Measurements from ENCODE around the gene DMAC2.
"Not testable (repeated sequence)": the region's sequence is repeated elsewhere in the genome, so short reads cannot be mapped to it uniquely, and the experiment has no call there.

Gene DMAC2

GRCh38 chr19:41439441-41440222 is at the start of gene DMAC2:
Gene DMAC2 (minus strand): TSS chr19:41439912. CDS start chr19:41439899, 13 bp downstream.
- Mint-ChIP-seq H3K27me3 (ENCODE audit: low read depth) (peaks cover 5% of the 10 kb centered on the region), H3K27ac (peak within 1 kb of the TSS; percentile 41), H3K4me3 (no peak within 1 kb of the TSS), H3K4me1 (ENCODE audit: low read depth) (peaks cover 15% of the 10 kb centered on the region), H3K9me3 (no peaks in the 10 kb centered on the region), H3K36me3 (ENCODE audit: low read depth) (peaks cover 3% of the 10 kb centered on the region)

GRCh38 chr19:41486953-41487352 is 47.2 kb upstream of the DMAC2 start:
- not testable (repeated sequence) for H3K4me3 Mint-ChIP-seq; H3K4me1 Mint-ChIP-seq (ENCODE audit: low read depth); H3K9me3 Mint-ChIP-seq; H3K27ac Mint-ChIP-seq; H3K36me3 Mint-ChIP-seq (ENCODE audit: low read depth)
- H3K27me3 Mint-ChIP-seq (ENCODE audit: low read depth), result peaks cover 47% of the 10 kb centered on the region

GRCh38 chr19:41484822-41485221 is 45.1 kb upstream of the DMAC2 start:
- H3K4me1 Mint-ChIP-seq (ENCODE audit: low read depth), result no peaks in the 10 kb centered on the region
- H3K27ac Mint-ChIP-seq, result no peak overlapping the region
- H3K27me3 Mint-ChIP-seq (ENCODE audit: low read depth), result peaks cover 50% of the 10 kb centered on the region
- H3K36me3 Mint-ChIP-seq (ENCODE audit: low read depth), result no peaks in the 10 kb centered on the region
- H3K9me3 Mint-ChIP-seq, result peaks cover 3% of the 10 kb centered on the region
- no peak overlapping the region for H3K4me3 Mint-ChIP-seq

- Mint-ChIP-seq H3K9me3 (no peaks in the 10 kb centered on the region), H3K27me3 (ENCODE audit: low read depth) (peaks cover 21% of the 10 kb centered on the region), H3K4me1 (ENCODE audit: low read depth) (no peaks in the 10 kb centered on the region), H3K27ac (no peak overlapping the region), H3K36me3 (ENCODE audit: low read depth) (no peaks in the 10 kb centered on the region), H3K4me3 (no peak overlapping the region)
Observed at GRCh38 chr19:41480336-41480735, 40.6 kb upstream of the DMAC2 start.

GRCh38 chr19:41479757-41480191 is 40.1 kb upstream of the DMAC2 start:
- Mint-ChIP-seq H3K4me3 (no peak overlapping the region), H3K9me3 (no peaks in the 10 kb centered on the region), H3K4me1 (ENCODE audit: low read depth) (no peaks in the 10 kb centered on the region), H3K27me3 (ENCODE audit: low read depth) (peaks cover 16% of the 10 kb centered on the region), H3K27ac (no peak overlapping the region), H3K36me3 (ENCODE audit: low read depth) (no peaks in the 10 kb centered on the region)

GRCh38 chr19:41478875-41479756 is 39.4 kb upstream of the DMAC2 start:
- peaks cover 13% of the 10 kb centered on the region for H3K27me3 Mint-ChIP-seq (ENCODE audit: low read depth)
- no peaks in the 10 kb centered on the region for H3K36me3 Mint-ChIP-seq (ENCODE audit: low read depth)
- H3K4me3 Mint-ChIP-seq, result no peak overlapping the region
- no peaks in the 10 kb centered on the region for H3K4me1 Mint-ChIP-seq (ENCODE audit: low read depth)
- H3K27ac Mint-ChIP-seq, result no peak overlapping the region
- no peaks in the 10 kb centered on the region for H3K9me3 Mint-ChIP-seq

GRCh38 chr19:41478171-41478570 is 38.5 kb upstream of the DMAC2 start:
- H3K27me3 Mint-ChIP-seq (ENCODE audit: low read depth), result peaks cover 13% of the 10 kb centered on the region
- H3K27ac Mint-ChIP-seq, result no peak overlapping the region
- H3K4me1 Mint-ChIP-seq (ENCODE audit: low read depth), result no peaks in the 10 kb centered on the region
- no peaks in the 10 kb centered on the region for H3K9me3 Mint-ChIP-seq
- no peak overlapping the region for H3K4me3 Mint-ChIP-seq
- no peaks in the 10 kb centered on the region for H3K36me3 Mint-ChIP-seq (ENCODE audit: low read depth)

GRCh38 chr19:41476583-41476982 is 36.9 kb upstream of the DMAC2 start:
- no peaks in the 10 kb centered on the region for H3K9me3 Mint-ChIP-seq
- no peak overlapping the region for H3K4me3 Mint-ChIP-seq
- H3K4me1 Mint-ChIP-seq (ENCODE audit: low read depth), result no peaks in the 10 kb centered on the region
- peaks cover 26% of the 10 kb centered on the region for H3K27me3 Mint-ChIP-seq (ENCODE audit: low read depth)
- H3K27ac Mint-ChIP-seq, result no peak overlapping the region
- H3K36me3 Mint-ChIP-seq (ENCODE audit: low read depth), result no peaks in the 10 kb centered on the region

- Mint-ChIP-seq H3K4me1 (ENCODE audit: low read depth) (peaks cover 17% of the 10 kb centered on the region), H3K27ac (peak overlapping the region; percentile 83), H3K4me3 (peak overlapping the region; percentile 19), H3K27me3 (ENCODE audit: low read depth) (peaks cover 38% of the 10 kb centered on the region)
- not testable (repeated sequence) for H3K9me3 Mint-ChIP-seq; H3K36me3 Mint-ChIP-seq (ENCODE audit: low read depth)
Observed at GRCh38 chr19:41463257-41464256, 23.8 kb upstream of the DMAC2 start.

- Mint-ChIP-seq H3K27me3 (ENCODE audit: low read depth) (peaks cover 34% of the 10 kb centered on the region), H3K9me3 (no peaks in the 10 kb centered on the region), H3K27ac (no peak overlapping the region), H3K36me3 (ENCODE audit: low read depth) (no peaks in the 10 kb centered on the region), H3K4me3 (no peak overlapping the region), H3K4me1 (ENCODE audit: low read depth) (peaks cover 28% of the 10 kb centered on the region)
Observed at GRCh38 chr19:41462497-41462896, 22.8 kb upstream of the DMAC2 start.

GRCh38 chr19:41457241-41457640 is 17.5 kb upstream of the DMAC2 start:
- Mint-ChIP-seq H3K27ac (peak overlapping the region; percentile 18), H3K9me3 (no peaks in the 10 kb centered on the region), H3K36me3 (ENCODE audit: low read depth) (no peaks in the 10 kb centered on the region), H3K27me3 (ENCODE audit: low read depth) (peaks cover 13% of the 10 kb centered on the region), H3K4me1 (ENCODE audit: low read depth) (peaks cover 31% of the 10 kb centered on the region), H3K4me3 (no peak overlapping the region)

- Mint-ChIP-seq H3K27me3 (ENCODE audit: low read depth) (peaks cover 13% of the 10 kb centered on the region), H3K4me3 (no peak overlapping the region), H3K36me3 (ENCODE audit: low read depth) (no peaks in the 10 kb centered on the region), H3K4me1 (ENCODE audit: low read depth) (peaks cover 31% of the 10 kb centered on the region), H3K27ac (peak overlapping the region; percentile 36), H3K9me3 (no peaks in the 10 kb centered on the region)
Observed at GRCh38 chr19:41456342-41456918, 16.7 kb upstream of the DMAC2 start.

- Mint-ChIP-seq H3K27ac (no peak overlapping the region), H3K27me3 (ENCODE audit: low read depth) (peaks cover 13% of the 10 kb centered on the region), H3K9me3 (no peaks in the 10 kb centered on the region), H3K36me3 (ENCODE audit: low read depth) (no peaks in the 10 kb centered on the region), H3K4me1 (ENCODE audit: low read depth) (peaks cover 31% of the 10 kb centered on the region), H3K4me3 (no peak overlapping the region)
Observed at GRCh38 chr19:41455936-41456335, 16.2 kb upstream of the DMAC2 start.
